CD4-positive, CD25-positive, alpha-beta regulatory T cell (primary cell): ENCODE data around the gene SLC27A4. TPM values are rescaled to one million over a fixed set of nuclear protein-coding genes. Genes with fewer than 3 reads are reported as not detected.

Experiments used
- ATAC-seq, 2 donors: fragments of 150-1000 bp; cut with Tn5 transposase; one replicate each; pipeline ENCODE4 v1.10.0; 2021; ENCODE audit warnings: low read depth in 2 of 2, moderate number of reproducible peaks in 2 of 2, moderate library complexity in 1 of 2
- DNase-seq, 3 donors: peaks; one replicate each; pipeline versions ENCODE4 v3.0.0 to v3.0.0-alpha.2; 2012 to 2022; ENCODE audit warnings: mixed read lengths in 1 of 3
- H3K27ac ChIP-seq: one replicate; pipeline ENCODE4 v1.7.0; 2013; ENCODE audit warnings: mild to moderate bottlenecking, low read length; ENCODE audit not compliant: insufficient read depth, poor library complexity, severe bottlenecking
- H3K27me3 ChIP-seq: one replicate; pipeline ENCODE4 v1.7.0; 2013; ENCODE audit warnings: low read length; ENCODE audit not compliant: control insufficient read depth, insufficient read depth
- H3K36me3 ChIP-seq: one replicate; pipeline ENCODE4 v1.7.0; 2013; ENCODE audit warnings: mild to moderate bottlenecking, low read length, moderate library complexity; ENCODE audit not compliant: control insufficient read depth, insufficient read depth
- H3K4me1 ChIP-seq: 2 replicates; pipeline ENCODE4 v1.7.0; 2013; ENCODE audit warnings: mild to moderate bottlenecking, low read length; ENCODE audit not compliant: insufficient read depth, control insufficient read depth, poor library complexity, severe bottlenecking
- H3K4me3 ChIP-seq: one replicate; pipeline ENCODE4 v1.7.0; 2013; ENCODE audit warnings: low read depth, mild to moderate bottlenecking, low read length, moderate library complexity
- H3K9me3 ChIP-seq, 2 experiments: 1 replicate in 1 of 2; 2 replicates in 1 of 2; pipeline ENCODE4 v1.7.0; 2013; ENCODE audit warnings: low read length in 2 of 2, mild to moderate bottlenecking in 1 of 2, moderate library complexity in 1 of 2; ENCODE audit not compliant: control insufficient read depth in 2 of 2
- H3K27ac Mint-ChIP-seq, 3 donors: one replicate each; pipeline ENCODE4 v1.8.0; 2020 to 2022; ENCODE audit warnings: mild to moderate bottlenecking in 3 of 3, mixed read lengths in 3 of 3, moderate library complexity in 2 of 3
- H3K27me3 Mint-ChIP-seq: one replicate; pipeline ENCODE4 v1.8.0; 2022; ENCODE audit warnings: mild to moderate bottlenecking, mixed read lengths
- H3K36me3 Mint-ChIP-seq: one replicate; pipeline ENCODE4 v1.8.0; 2020; ENCODE audit warnings: mixed read lengths
- H3K4me1 Mint-ChIP-seq, 4 donors: one replicate each; pipeline ENCODE4 v1.8.0; 2020 to 2022; ENCODE audit warnings: mixed read lengths in 4 of 4, mild to moderate bottlenecking in 1 of 4
- H3K4me3 Mint-ChIP-seq, 4 donors: one replicate each; pipeline ENCODE4 v1.8.0; 2020 to 2022; ENCODE audit warnings: mild to moderate bottlenecking in 4 of 4, mixed read lengths in 4 of 4, moderate library complexity in 3 of 4
- H3K9me3 Mint-ChIP-seq, 7 donors: one replicate each; pipeline ENCODE4 v1.8.0; 2020 to 2022; ENCODE audit warnings: mixed read lengths in 7 of 7, mild to moderate bottlenecking in 3 of 7, moderate library complexity in 2 of 7
- polyA plus RNA-seq, 4 donors: library from polyadenylated mRNA; unstranded; fragments of 300-500 nt; fragmentation: Illumina TruSeq; gene quantifications; one replicate each; pipeline ENCODE4 v1.2.3, GENCODE V29; 2021
- total RNA-seq: library from RNA; stranded (reverse); gene quantifications from one replicate; pipeline ENCODE4 v1.2.3, GENCODE V29; 2022

Gene SLC27A4
- total and polyA plus RNA-seq, 5 donors from 2014 or later, result 5.5 to 8.7 (median 7.1) TPM

GRCh38 chr9:128406848-128407391, 66.6 kb downstream of the SLC27A4 start:
- no peak overlapping the region for H3K4me3 ChIP-seq
- no peak overlapping the region for H3K4me3 Mint-ChIP-seq
- no peak overlapping the region for H3K27ac Mint-ChIP-seq
- no peaks in the 10 kb centered on the region for H3K36me3 Mint-ChIP-seq
- DNase-seq (no peak), ATAC-seq (no peak)
- H3K9me3 Mint-ChIP-seq, result no peaks in the 10 kb centered on the region
- H3K9me3 ChIP-seq, result no peaks in the 10 kb centered on the region
- no peaks in the 10 kb centered on the region for H3K4me1 Mint-ChIP-seq
- H3K27ac ChIP-seq, result no peak overlapping the region
- H3K4me1 ChIP-seq, result no peaks in the 10 kb centered on the region
- no peaks in the 10 kb centered on the region for H3K36me3 ChIP-seq
- H3K27me3 Mint-ChIP-seq, result peaks cover 41% of the 10 kb centered on the region
- H3K27me3 ChIP-seq, result no peaks in the 10 kb centered on the region

- no peak overlapping the region for H3K27ac Mint-ChIP-seq
- H3K36me3 Mint-ChIP-seq, result no peaks in the 10 kb centered on the region
- ATAC-seq (no peak), DNase-seq (no peak)
- H3K4me3 Mint-ChIP-seq, result no peak overlapping the region
- no peak overlapping the region for H3K4me3 ChIP-seq
- H3K27me3 ChIP-seq, result no peaks in the 10 kb centered on the region
- peaks cover 38% of the 10 kb centered on the region for H3K27me3 Mint-ChIP-seq
- H3K4me1 ChIP-seq, result no peaks in the 10 kb centered on the region
- H3K9me3 Mint-ChIP-seq, result no peaks in the 10 kb centered on the region
- no peak overlapping the region for H3K27ac ChIP-seq
- no peaks in the 10 kb centered on the region for H3K4me1 Mint-ChIP-seq
- no peaks in the 10 kb centered on the region for H3K9me3 ChIP-seq
- no peaks in the 10 kb centered on the region for H3K36me3 ChIP-seq
Observed at GRCh38 chr9:128408963-128409431, 68.7 kb downstream of the SLC27A4 start.

- no peaks in the 10 kb centered on the region for H3K36me3 Mint-ChIP-seq
- H3K27me3 Mint-ChIP-seq, result peaks cover 40% of the 10 kb centered on the region
- Histone ChIP-seq H3K27ac (no peak overlapping the region), H3K4me3 (no peak overlapping the region), H3K27me3 (no peaks in the 10 kb centered on the region), H3K36me3 (no peaks in the 10 kb centered on the region), H3K4me1 (no peaks in the 10 kb centered on the region), H3K9me3 (no peaks in the 10 kb centered on the region)
- peaks cover 0 to 1% (median 0%) of the 10 kb centered on the region in 7 donors for H3K9me3 Mint-ChIP-seq
- no peak overlapping the region for H3K4me3 Mint-ChIP-seq
- no peak for ATAC-seq
- no peak overlapping the region for H3K27ac Mint-ChIP-seq
- DNase-seq, result no peak
- no peaks in the 10 kb centered on the region for H3K4me1 Mint-ChIP-seq
Observed at GRCh38 chr9:128409450-128409849, 69.1 kb downstream of the SLC27A4 start.

- DNase-seq (no peak), ATAC-seq (no peak)
- Mint-ChIP-seq H3K4me3 (no peak overlapping the region), H3K27me3 (peaks cover 45% of the 10 kb centered on the region), H3K36me3 (no peaks in the 10 kb centered on the region), H3K4me1 (no peaks in the 10 kb centered on the region), H3K27ac (no peak overlapping the region), H3K9me3 (peaks cover 0 to 3% (median 0%) of the 10 kb centered on the region in 7 donors)
- no peak overlapping the region for H3K4me3 ChIP-seq
- no peaks in the 10 kb centered on the region for H3K27me3 ChIP-seq
- no peaks in the 10 kb centered on the region for H3K4me1 ChIP-seq
- H3K27ac ChIP-seq, result no peak overlapping the region
- no peaks in the 10 kb centered on the region for H3K9me3 ChIP-seq
- no peaks in the 10 kb centered on the region for H3K36me3 ChIP-seq
Observed at GRCh38 chr9:128409978-128410377, 69.7 kb downstream of the SLC27A4 start.

Other genes with a start within 250 kb of the SLC27A4 start
- gene PTGES2, start 212.8 kb upstream of the SLC27A4 start, total RNA-seq, result 48.6 TPM
- gene PTGES2, start 212.8 kb upstream of the SLC27A4 start, polyA plus RNA-seq, result 10 to 100 TPM; 33.8 to 39.1 (median 37.6) TPM
- 0.94 TPM for gene LCN2, start 191.1 kb upstream of the SLC27A4 start, total RNA-seq
- not detected for gene LCN2, start 191.1 kb upstream of the SLC27A4 start, polyA plus RNA-seq
- 70.9 TPM for gene BBLN, start 180.3 kb upstream of the SLC27A4 start, total RNA-seq
- gene BBLN, start 180.3 kb upstream of the SLC27A4 start, polyA plus RNA-seq, result 100 to 1,000 TPM; 111 to 176 (median 128) TPM
- gene CIZ1, start 149.0 kb upstream of the SLC27A4 start, total RNA-seq, result 128 TPM
- 1 to 10 TPM; 7.2 to 9.3 (median 8.0) TPM for gene CIZ1, start 149.0 kb upstream of the SLC27A4 start, polyA plus RNA-seq
- 1.5 TPM for gene DNM1, start 137.1 kb upstream of the SLC27A4 start, total RNA-seq
- gene DNM1, start 137.1 kb upstream of the SLC27A4 start, polyA plus RNA-seq, result not detected
- gene GOLGA2, start 64.5 kb upstream of the SLC27A4 start, total RNA-seq, result 55.8 TPM
- 1 to 10 TPM; 3.7 to 5.0 (median 4.1) TPM for gene GOLGA2, start 64.5 kb upstream of the SLC27A4 start, polyA plus RNA-seq
- gene SWI5, start 64.3 kb upstream of the SLC27A4 start, total RNA-seq, result 10.6 TPM
- 10 to 100 TPM; 19.8 to 27.1 (median 22.5) TPM for gene SWI5, start 64.3 kb upstream of the SLC27A4 start, polyA plus RNA-seq
- gene TRUB2, start 18.1 kb upstream of the SLC27A4 start, total RNA-seq, result 8.2 TPM
- 10 to 100 TPM; 21.7 to 26.8 (median 24.3) TPM for gene TRUB2, start 18.1 kb upstream of the SLC27A4 start, polyA plus RNA-seq
- 30.4 TPM for gene COQ4, start 17.7 kb upstream of the SLC27A4 start, total RNA-seq
- gene COQ4, start 17.7 kb upstream of the SLC27A4 start, polyA plus RNA-seq, result 10 to 100 TPM; 30.4 to 41.3 (median 33.8) TPM
- 46.2 TPM for gene URM1, start 30.8 kb downstream of the SLC27A4 start, total RNA-seq
- 10 to 100 TPM; 47.4 to 60.7 (median 53.2) TPM for gene URM1, start 30.8 kb downstream of the SLC27A4 start, polyA plus RNA-seq
- gene CERCAM, start 80.3 kb downstream of the SLC27A4 start, total RNA-seq, result 0.12 TPM
- gene CERCAM, start 80.3 kb downstream of the SLC27A4 start, polyA plus RNA-seq, result not detected
- gene ODF2, start 115.5 kb downstream of the SLC27A4 start, total RNA-seq, result 31.9 TPM
- gene ODF2, start 115.5 kb downstream of the SLC27A4 start, polyA plus RNA-seq, result 10 to 100 TPM; 12.9 to 19.8 (median 13.8) TPM
- 16.7 TPM for gene GLE1, start 164.2 kb downstream of the SLC27A4 start, total RNA-seq
- gene GLE1, start 164.2 kb downstream of the SLC27A4 start, polyA plus RNA-seq, result 10 to 100 TPM; 24.9 to 34.1 (median 31.5) TPM
- gene SPTAN1, start 212.1 kb downstream of the SLC27A4 start, total RNA-seq, result 769 TPM
- gene SPTAN1, start 212.1 kb downstream of the SLC27A4 start, polyA plus RNA-seq, result 10 to 100 TPM; 79.8 to 86.2 (median 83.2) TPM